ENCODE data around the gene H19.

DNA sequence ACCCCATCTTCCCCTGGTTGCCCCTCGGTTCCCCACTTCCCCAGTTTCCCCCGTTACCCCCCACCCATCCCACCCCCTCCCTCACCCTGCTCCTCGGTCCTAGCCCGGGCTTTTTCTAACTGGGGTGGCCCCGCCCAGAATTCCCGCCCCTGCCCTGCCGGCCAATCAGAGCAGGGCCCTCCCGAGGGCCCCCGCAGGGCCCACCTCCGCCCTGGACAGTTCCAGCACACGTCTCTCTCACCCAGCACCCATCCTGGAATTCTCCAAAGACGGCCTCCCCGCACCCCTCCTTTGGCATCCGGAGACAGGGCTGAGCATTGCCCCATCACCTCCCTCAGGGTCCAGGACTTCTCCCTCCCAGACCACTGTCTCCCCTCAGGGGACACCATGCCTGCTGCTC, at the start of gene H19:
- TF ChIP-seq TARDBP (IDR thresholded peaks at IDR 0.05) = no peak
- no peak for TF ChIP-seq BHLHE40 (IDR thresholded peaks at IDR 0.05; ENCODE audit: borderline replicate concordance)

Measured in HEK293T (cell line).